SK-N-SH treated with all-trans-retinoic acid at 6 μM for 48 hours (cell line): ENCODE data around the gene SLC38A7.

Source experiments
- ATAC-seq: fragments of 200-7000 bp; cut with Tn5 transposase; 3 replicates; pipeline ENCODE4 v1.9.1; 2020; ENCODE audit warnings: mild to moderate bottlenecking, moderate library complexity
- ARNTL ChIP-seq: fragments of 450-650 bp; formaldehyde crosslinking; IDR thresholded peaks from 2 replicates; pipeline ENCODE4 v1.5.0; 2020; ENCODE audit warnings: low read depth, mild to moderate bottlenecking, moderate library complexity, borderline replicate concordance
- BACH2 ChIP-seq: fragments of 250-450 bp; sonication (Bioruptor Pico); IDR thresholded peaks from 2 replicates; pipeline ENCODE4 v1.9.0; 2021; ENCODE audit warnings: mild to moderate bottlenecking, borderline replicate concordance
- CSDC2 ChIP-seq: fragments of 250-450 bp; sonication (Bioruptor Pico); IDR thresholded peaks from 2 replicates; pipeline ENCODE4 v1.5.0; 2020; ENCODE audit warnings: mild to moderate bottlenecking, moderate library complexity
- GLIS3 ChIP-seq: fragments of 250-450 bp; sonication (Bioruptor Pico); IDR thresholded peaks from 2 replicates; pipeline ENCODE4 v1.5.0; 2020; ENCODE audit warnings: mild to moderate bottlenecking, moderate library complexity
- OSR1 ChIP-seq: fragments of 250-450 bp; sonication (Bioruptor Pico); IDR thresholded peaks from 2 replicates; pipeline ENCODE4 v1.8.0; 2022; ENCODE audit warnings: moderate library complexity, mild to moderate bottlenecking, inconsistent platforms
- RARB ChIP-seq: fragments of 250-450 bp; sonication (Bioruptor Pico); IDR thresholded peaks from 2 replicates; pipeline ENCODE4 v1.8.0; 2021; ENCODE audit warnings: mild to moderate bottlenecking, moderate library complexity
- SNAI2 ChIP-seq: fragments of 250-450 bp; sonication (Bioruptor Pico); IDR thresholded peaks from 2 replicates; pipeline ENCODE4 v1.5.0; 2020; ENCODE audit warnings: mild to moderate bottlenecking, moderate library complexity
- TCF4 ChIP-seq: fragments of 250-450 bp; sonication (Bioruptor Pico); IDR thresholded peaks from 2 replicates; pipeline ENCODE4 v1.8.0; 2021; ENCODE audit warnings: mild to moderate bottlenecking, moderate library complexity, borderline replicate concordance
- TOX ChIP-seq: fragments of 250-450 bp; sonication (Bioruptor Pico); IDR thresholded peaks from 2 replicates; pipeline ENCODE4 v1.8.0; 2021; ENCODE audit warnings: mild to moderate bottlenecking, moderate library complexity, borderline replicate concordance
- ZC3H10 ChIP-seq: fragments of 250-450 bp; sonication (Bioruptor Pico); IDR thresholded peaks from 2 replicates; pipeline ENCODE4 v1.5.1; 2021; ENCODE audit warnings: mild to moderate bottlenecking, moderate library complexity
- ZFP3 ChIP-seq: fragments of 250-450 bp; sonication (Bioruptor Pico); IDR thresholded peaks from 2 replicates; pipeline ENCODE4 v1.5.0; 2020; ENCODE audit warnings: mild to moderate bottlenecking, moderate library complexity
- ZFP30 ChIP-seq: fragments of 450-650 bp; formaldehyde crosslinking; IDR thresholded peaks from 2 replicates; pipeline ENCODE4 v1.5.0; 2022; ENCODE audit warnings: mild to moderate bottlenecking, moderate library complexity
- ZNF70 ChIP-seq: fragments of 450-650 bp; formaldehyde crosslinking; IDR thresholded peaks from 2 replicates; pipeline ENCODE4 v1.5.0; 2020; ENCODE audit warnings: mild to moderate bottlenecking, moderate library complexity
- TF ChIP-seq, protein P1 (sequence below): fragments of 250-450 bp; sonication (Bioruptor Pico); IDR thresholded peaks from 2 replicates; pipeline ENCODE4 v1.5.1; 2020; ENCODE audit warnings: low read depth, mild to moderate bottlenecking, moderate library complexity
- TF ChIP-seq, protein P2 (sequence below): fragments of 250-450 bp; sonication (Bioruptor Pico); IDR thresholded peaks from 2 replicates; pipeline ENCODE4 v1.5.0; 2020; ENCODE audit warnings: mild to moderate bottlenecking, moderate library complexity
- TF ChIP-seq, protein P3 (sequence below): fragments of 250-450 bp; sonication (Bioruptor Pico); IDR thresholded peaks from 2 replicates; pipeline ENCODE4 v1.5.1; 2021; ENCODE audit warnings: mild to moderate bottlenecking, moderate library complexity
- TF ChIP-seq, protein P4 (sequence below): fragments of 250-450 bp; sonication (Bioruptor Pico); IDR thresholded peaks from 2 replicates; pipeline ENCODE4 v1.8.0; 2021; ENCODE audit warnings: low read depth, mild to moderate bottlenecking, moderate library complexity, borderline replicate concordance
- TF ChIP-seq, protein P5 (sequence below): fragments of 250-450 bp; sonication (Bioruptor Pico); IDR thresholded peaks from 2 replicates; pipeline ENCODE4 v1.8.0; 2020; ENCODE audit warnings: mild to moderate bottlenecking, moderate library complexity, borderline replicate concordance

The SLC38A7 gene

DNA sequence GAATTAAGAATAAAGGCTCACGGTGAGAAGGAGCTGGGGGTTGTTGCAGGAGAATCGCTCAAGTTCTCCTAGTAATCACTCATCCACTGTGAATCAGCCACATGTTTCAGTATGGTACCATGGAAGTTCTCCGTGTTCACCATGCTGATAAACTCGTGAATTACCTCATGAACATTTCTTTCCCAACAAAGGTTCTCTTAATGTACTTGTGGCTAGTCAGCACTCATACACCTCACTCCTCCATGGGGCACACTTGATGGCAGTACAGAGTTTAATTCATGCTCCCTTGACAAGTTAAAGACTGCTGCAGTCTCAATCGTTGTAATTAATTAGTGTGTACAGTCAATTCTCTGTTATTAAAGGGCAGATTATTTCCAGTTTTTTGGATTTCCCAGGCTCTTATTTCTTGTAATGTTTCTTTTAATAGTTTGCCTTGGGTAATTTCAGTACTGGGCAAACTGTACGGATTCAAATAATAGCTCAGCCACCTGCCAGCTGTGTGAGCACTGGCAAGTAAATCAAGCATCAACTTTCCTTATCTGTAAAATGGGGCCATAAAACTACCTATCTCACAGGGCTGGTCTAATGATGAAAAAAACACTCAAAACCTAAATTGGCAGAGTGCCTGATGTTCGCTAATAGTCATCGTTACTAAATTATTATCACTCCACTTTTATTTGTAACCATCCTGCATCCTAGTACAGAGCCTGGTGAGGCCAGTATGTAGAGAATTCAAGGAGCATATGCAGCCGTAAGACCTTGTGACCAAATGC lies 43.4 kb upstream of the SLC38A7 start:
- no peak for TF ChIP-seq TOX (CRISPR knock-in tag)
- TF ChIP-seq ZC3H10 (CRISPR knock-in tag) = no peak
- TF ChIP-seq, protein P1, sequence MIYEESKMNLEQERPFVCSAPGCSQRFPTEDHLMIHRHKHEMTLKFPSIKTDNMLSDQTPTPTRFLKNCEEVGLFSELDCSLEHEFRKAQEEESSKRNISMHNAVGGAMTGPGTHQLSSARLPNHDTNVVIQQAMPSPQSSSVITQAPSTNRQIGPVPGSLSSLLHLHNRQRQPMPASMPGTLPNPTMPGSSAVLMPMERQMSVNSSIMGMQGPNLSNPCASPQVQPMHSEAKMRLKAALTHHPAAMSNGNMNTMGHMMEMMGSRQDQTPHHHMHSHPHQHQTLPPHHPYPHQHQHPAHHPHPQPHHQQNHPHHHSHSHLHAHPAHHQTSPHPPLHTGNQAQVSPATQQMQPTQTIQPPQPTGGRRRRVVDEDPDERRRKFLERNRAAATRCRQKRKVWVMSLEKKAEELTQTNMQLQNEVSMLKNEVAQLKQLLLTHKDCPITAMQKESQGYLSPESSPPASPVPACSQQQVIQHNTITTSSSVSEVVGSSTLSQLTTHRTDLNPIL (CRISPR knock-in tag) = no peak
- TF ChIP-seq ZFP30 (CRISPR knock-in tag) = no peak
- no peak for TF ChIP-seq SNAI2 (CRISPR knock-in tag)
- no peak for TF ChIP-seq BACH2 (CRISPR knock-in tag)
- no peak for TF ChIP-seq RARB (CRISPR knock-in tag)
- TF ChIP-seq TCF4 (CRISPR knock-in tag) = no peak
- no peak for TF ChIP-seq CSDC2 (CRISPR knock-in tag)
- TF ChIP-seq, all 23 proteins: peak for 0
- no peak for ATAC-seq

DNA sequence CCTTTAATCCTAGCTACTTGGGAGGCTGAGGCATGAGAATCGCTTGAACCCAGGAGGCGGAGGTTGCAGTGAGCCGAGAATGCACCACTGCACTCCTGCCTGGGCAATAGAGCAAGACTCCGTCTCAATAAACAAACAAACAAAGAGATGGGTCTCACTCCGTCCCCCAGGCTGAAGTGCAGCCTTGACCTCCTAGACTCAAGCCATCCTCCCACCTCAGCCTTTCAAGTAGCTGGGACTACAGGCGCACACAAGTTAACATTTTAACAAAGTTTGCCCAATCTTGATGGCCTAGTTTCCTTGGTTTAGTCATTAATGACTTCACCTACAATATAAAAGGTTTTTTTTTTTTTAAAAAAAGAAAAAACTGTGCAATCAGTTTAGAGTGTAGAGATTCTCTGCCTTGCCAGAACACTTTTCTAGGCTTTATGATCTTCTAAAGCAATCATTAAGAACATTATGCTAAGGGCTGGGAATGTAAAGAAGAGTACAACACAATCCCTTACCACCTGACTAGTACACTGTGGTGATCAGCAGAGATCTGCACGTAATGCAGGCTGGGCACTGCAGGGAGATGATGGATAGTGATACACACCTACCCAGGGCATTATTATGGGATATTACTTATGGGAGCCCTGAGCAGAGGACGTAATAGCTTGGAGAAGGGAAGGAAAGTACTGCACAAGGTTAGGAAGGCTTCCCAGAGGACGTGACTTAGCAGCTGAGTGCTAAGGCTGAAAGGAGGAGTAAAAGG lies 42.6 kb upstream of the SLC38A7 start:
- no peak for ATAC-seq
- TF ChIP-seq, protein P2, sequence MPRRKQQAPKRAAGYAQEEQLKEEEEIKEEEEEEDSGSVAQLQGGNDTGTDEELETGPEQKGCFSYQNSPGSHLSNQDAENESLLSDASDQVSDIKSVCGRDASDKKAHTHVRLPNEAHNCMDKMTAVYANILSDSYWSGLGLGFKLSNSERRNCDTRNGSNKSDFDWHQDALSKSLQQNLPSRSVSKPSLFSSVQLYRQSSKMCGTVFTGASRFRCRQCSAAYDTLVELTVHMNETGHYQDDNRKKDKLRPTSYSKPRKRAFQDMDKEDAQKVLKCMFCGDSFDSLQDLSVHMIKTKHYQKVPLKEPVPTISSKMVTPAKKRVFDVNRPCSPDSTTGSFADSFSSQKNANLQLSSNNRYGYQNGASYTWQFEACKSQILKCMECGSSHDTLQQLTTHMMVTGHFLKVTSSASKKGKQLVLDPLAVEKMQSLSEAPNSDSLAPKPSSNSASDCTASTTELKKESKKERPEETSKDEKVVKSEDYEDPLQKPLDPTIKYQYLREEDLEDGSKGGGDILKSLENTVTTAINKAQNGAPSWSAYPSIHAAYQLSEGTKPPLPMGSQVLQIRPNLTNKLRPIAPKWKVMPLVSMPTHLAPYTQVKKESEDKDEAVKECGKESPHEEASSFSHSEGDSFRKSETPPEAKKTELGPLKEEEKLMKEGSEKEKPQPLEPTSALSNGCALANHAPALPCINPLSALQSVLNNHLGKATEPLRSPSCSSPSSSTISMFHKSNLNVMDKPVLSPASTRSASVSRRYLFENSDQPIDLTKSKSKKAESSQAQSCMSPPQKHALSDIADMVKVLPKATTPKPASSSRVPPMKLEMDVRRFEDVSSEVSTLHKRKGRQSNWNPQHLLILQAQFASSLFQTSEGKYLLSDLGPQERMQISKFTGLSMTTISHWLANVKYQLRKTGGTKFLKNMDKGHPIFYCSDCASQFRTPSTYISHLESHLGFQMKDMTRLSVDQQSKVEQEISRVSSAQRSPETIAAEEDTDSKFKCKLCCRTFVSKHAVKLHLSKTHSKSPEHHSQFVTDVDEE (CRISPR knock-in tag) = no peak
- TF ChIP-seq SNAI2 (CRISPR knock-in tag) = no peak
- TF ChIP-seq RARB (CRISPR knock-in tag) = no peak
- TF ChIP-seq CSDC2 (CRISPR knock-in tag) = no peak
- TF ChIP-seq TOX (CRISPR knock-in tag) = no peak
- TF ChIP-seq, protein P3, sequence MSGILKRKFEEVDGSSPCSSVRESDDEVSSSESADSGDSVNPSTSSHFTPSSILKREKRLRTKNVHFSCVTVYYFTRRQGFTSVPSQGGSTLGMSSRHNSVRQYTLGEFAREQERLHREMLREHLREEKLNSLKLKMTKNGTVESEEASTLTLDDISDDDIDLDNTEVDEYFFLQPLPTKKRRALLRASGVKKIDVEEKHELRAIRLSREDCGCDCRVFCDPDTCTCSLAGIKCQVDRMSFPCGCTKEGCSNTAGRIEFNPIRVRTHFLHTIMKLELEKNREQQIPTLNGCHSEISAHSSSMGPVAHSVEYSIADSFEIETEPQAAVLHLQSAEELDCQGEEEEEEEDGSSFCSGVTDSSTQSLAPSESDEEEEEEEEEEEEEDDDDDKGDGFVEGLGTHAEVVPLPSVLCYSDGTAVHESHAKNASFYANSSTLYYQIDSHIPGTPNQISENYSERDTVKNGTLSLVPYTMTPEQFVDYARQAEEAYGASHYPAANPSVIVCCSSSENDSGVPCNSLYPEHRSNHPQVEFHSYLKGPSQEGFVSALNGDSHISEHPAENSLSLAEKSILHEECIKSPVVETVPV (CRISPR knock-in tag) = no peak
- no peak for TF ChIP-seq ZFP30 (CRISPR knock-in tag)
- TF ChIP-seq GLIS3 (CRISPR knock-in tag) = no peak
- TF ChIP-seq ZC3H10 (CRISPR knock-in tag) = no peak
- TF ChIP-seq ARNTL = no peak
- TF ChIP-seq ZNF70 (CRISPR knock-in tag) = no peak
- TF ChIP-seq BACH2 (CRISPR knock-in tag) = no peak
- TF ChIP-seq ZFP3 (CRISPR knock-in tag) = no peak
- TF ChIP-seq, protein P4, sequence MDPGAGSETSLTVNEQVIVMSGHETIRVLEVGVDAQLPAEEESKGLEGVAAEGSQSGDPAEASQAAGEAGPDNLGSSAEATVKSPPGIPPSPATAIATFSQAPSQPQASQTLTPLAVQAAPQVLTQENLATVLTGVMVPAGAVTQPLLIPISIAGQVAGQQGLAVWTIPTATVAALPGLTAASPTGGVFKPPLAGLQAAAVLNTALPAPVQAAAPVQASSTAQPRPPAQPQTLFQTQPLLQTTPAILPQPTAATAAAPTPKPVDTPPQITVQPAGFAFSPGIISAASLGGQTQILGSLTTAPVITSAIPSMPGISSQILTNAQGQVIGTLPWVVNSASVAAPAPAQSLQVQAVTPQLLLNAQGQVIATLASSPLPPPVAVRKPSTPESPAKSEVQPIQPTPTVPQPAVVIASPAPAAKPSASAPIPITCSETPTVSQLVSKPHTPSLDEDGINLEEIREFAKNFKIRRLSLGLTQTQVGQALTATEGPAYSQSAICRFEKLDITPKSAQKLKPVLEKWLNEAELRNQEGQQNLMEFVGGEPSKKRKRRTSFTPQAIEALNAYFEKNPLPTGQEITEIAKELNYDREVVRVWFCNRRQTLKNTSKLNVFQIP (CRISPR knock-in tag) = no peak
- TF ChIP-seq, protein P1 (CRISPR knock-in tag) = no peak

DNA sequence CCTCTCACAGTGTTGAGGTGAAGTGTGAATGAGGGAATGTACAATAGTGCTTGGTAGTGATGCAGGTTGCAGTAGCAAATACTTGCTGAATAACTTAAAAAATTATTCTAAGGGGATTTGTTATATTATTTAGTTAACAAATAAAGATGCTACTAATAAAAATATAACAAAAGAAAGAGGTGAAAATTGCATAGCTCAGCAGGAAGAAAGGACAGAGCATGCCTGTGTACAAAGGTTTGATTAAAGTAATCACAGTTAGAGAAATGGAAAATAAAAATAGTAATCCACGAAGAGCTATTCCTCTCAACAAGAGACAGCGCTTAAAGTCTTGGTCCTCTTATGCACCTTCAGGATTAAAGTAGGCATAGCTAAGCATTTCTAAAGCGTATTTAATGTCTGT lies 38.5 kb upstream of the SLC38A7 start:
- ATAC-seq = no peak
- TF ChIP-seq, protein P1 (CRISPR knock-in tag) = no peak
- TF ChIP-seq ZNF70 (CRISPR knock-in tag) = no peak
- no peak for TF ChIP-seq TOX (CRISPR knock-in tag)
- TF ChIP-seq OSR1 (CRISPR knock-in tag) = no peak
- TF ChIP-seq, protein P5, sequence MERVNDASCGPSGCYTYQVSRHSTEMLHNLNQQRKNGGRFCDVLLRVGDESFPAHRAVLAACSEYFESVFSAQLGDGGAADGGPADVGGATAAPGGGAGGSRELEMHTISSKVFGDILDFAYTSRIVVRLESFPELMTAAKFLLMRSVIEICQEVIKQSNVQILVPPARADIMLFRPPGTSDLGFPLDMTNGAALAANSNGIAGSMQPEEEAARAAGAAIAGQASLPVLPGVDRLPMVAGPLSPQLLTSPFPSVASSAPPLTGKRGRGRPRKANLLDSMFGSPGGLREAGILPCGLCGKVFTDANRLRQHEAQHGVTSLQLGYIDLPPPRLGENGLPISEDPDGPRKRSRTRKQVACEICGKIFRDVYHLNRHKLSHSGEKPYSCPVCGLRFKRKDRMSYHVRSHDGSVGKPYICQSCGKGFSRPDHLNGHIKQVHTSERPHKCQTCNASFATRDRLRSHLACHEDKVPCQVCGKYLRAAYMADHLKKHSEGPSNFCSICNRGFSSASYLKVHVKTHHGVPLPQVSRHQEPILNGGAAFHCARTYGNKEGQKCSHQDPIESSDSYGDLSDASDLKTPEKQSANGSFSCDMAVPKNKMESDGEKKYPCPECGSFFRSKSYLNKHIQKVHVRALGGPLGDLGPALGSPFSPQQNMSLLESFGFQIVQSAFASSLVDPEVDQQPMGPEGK (CRISPR knock-in tag) = no peak
- no peak for TF ChIP-seq CSDC2 (CRISPR knock-in tag)
- no peak for TF ChIP-seq ARNTL
- TF ChIP-seq TCF4 (CRISPR knock-in tag) = no peak
- TF ChIP-seq, protein P4 (CRISPR knock-in tag) = no peak
